Dedifferentiated amniotic fluid mesenchymal stem cell (primary cell): ENCODE results near the gene LRG1.

Source experiments
- DNase-seq: peaks from one replicate; pipeline ENCODE4 v3.0.0-alpha.2; 2016; ENCODE audit errors: extremely low spot score

The LRG1 gene

DNA sequence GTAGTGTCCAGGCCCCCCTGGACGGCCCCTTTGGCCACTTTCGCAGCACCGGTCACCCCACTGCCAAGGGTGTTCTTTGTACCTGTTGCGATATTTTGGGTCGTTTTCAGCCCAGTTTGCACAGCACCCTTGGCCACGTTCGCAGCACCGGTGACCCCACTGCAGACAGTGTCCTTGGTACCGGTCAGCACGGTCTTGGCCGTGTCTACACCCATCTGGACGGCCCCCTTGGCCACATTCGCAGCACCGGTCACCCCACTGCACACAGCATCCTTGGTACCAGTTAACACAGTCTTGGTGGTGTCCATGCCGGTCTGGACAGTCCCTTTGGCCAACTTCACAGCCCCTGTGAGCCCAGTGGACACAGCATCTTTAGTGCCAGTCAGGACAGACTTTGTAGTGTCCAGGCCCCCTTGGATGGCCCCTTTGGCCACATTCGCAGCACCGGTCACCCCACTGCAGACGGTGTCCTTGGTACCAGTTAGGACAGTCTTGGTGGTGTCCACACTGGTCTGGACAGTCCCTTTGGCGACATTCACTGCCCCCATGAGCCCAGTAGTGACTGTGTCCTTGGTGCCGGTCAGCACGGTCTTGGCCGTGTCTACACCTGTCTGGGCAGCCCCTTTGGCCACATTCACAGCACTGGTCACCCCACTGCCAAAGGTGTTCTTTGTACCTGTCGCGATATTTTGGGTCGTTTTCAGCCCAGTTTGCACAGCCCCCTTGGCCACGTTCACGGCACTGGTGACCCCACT lies 28.4 kb downstream of the LRG1 start:
- DNase-seq: no peak

DNA sequence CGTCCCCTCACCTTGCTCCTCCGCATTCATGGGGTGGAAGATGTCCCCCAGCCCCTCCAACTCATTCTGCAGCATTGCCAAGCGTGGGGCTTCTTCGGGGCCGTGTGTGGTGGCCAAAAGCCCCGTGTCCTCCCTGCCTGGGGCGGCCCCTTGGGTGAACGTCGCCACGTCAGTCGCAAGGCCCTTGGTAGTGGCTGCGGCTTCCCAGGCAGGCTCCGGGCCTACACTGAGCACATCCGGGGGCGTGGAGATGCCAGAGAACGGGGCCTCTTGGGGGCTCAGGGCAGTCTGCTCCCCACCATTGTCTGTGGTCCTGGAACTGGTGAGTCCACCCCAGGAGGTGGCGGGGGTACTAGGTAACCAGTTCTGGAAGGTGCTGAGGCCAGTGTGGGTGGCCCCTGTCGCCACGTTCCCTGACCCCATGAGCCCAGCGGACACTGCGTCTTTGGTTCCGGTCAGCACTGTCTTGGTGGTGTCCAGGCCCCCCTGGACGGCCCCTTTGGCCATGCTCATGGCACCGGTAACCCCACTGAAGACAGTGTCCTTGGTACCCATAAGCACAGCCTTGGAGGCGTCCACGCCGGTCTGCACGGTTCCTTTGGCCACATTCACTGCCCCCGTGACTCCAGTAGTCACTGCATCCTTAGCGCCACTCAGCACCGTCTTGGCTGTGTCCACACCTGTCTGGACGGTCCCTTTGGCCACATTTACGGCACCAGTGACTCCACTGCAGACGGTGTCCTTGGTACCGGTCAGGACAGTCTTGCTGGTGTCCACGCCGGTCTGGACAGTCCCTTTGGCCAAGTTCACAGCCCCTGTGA lies 29.2 kb downstream of the LRG1 start:
- DNase-seq: no peak

DNA sequence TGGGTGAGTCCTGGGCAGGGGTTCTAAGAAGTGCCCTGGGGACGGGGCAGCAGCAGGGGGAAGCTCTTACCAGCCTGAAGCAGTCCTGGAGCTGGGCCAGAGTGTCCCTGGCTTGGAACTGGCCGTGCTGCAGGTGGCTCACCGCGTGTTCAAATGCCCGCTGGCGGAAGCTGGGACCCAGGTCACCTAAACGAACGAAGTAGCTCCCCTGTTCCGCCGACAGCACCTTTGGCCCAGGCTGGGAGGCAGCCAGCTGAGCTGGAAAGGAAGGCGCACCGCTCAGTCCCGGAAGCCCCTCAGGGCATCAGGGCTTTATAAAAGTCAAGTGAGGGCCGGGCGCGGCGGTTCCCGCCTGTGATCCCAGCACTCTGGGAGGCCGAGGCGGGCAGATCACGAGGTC lies 31.1 kb downstream of the LRG1 start:
- no peak for DNase-seq

DNA sequence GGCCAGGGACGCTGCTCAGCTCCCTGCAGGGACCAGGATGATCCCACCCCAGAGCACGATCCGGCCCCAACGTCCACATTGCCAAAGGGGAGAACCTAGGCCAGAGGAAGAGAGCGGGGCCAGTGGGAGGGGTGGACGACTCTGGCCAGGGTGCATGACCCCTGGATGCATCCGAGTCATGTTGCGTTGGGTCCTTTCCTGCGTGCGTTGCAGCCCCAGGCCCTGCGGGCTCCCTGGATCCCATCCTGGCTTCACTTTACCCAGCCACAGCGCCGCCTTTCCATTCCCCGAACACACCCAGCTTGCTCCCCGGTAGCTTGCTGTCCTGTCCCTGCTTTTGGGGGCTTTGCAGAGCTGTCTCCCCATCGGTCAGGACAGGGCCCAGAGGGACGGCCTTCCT lies 32.0 kb downstream of the LRG1 start:
- no peak for DNase-seq

DNA sequence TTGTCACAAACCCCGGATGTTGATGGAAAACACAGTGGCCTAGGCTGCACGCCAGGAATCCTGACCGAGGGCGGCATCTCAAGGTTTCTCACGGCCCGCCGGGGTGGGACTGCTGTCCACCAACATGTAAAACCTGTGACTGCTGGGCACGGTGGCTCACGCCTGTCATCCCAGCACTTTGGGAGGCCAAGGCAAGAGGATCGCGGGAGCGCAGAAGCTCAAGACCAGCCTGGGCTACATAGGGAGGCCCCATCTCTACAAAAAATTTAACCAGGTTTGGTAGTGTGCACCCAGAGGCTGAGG lies 32.7 kb downstream of the LRG1 start:
- no peak for DNase-seq

DNA sequence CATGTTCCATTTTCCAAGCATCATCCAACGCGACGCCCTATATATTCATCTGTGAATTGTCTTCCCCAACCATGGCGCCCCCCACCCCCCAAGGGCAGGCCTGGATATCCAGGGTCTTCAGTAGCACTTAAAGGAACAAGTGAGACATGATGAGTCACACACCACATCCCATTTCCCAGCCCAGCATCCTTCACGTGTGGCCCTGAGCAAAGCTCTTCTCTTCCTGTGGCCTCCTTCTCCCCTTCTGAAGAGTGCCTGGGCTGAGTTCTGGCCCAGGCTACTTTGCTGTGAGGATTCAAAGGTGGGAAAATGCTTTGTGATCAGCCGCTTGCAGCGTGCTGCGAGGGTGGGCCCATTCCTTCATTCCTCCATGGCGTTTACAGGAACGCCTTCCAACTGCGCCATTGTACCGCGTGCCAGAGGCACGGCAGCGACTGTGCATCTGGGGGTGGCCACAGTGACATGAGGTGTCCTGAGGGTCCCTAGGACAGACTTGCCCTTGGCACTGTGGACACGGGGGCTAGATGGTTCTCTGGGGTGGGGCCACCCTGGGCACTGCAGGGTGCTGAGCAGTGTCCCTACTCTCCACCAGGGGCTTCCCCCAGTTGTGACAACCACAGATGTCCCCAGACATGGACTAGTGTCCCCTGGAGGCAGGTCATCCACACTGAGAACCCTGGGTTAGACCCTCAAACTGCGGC lies 33.2 kb downstream of the LRG1 start:
- no peak for DNase-seq

DNA sequence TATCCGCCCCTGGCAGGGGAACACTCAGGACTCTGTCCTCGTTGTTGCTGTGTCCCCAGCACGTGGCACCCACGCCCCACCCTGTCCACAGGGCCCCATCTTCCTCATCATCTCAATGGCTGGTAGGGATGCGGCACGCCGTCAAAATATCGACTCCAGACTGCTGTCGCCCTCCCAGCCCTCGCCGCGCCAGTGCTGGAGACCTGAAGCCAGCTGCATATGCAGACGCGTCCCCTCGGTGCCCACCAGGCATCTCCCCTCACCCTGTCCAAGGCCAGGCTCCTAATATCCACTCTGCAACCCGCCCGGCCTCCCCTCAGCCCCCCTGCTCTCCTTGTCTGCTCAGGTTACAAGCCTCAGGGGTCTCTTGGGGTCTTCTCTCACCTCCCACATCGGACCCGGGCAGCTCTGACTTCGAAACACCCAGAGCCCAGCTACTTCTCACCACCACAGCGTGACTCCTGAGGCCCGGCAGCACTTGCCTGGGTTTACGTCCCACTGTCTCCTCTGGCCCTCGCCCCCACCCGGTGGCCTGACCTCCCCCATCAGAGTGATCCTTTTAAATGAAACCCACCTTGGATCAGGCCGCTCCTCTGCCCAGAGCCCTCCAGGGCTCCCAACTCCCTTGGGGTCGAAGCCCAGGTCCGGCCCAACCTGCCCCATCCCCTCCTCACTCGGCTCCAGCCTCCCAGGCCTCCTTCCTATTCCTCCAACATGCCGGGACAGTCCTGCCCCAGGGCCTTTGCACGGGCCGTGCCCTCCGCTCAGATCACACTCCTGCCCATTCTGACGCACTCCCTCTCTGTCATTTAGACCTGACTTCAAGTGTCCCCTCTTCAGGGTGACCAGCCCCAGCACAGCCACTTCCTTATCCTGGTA lies 34.0 kb downstream of the LRG1 start:
- DNase-seq: no peak

DNA sequence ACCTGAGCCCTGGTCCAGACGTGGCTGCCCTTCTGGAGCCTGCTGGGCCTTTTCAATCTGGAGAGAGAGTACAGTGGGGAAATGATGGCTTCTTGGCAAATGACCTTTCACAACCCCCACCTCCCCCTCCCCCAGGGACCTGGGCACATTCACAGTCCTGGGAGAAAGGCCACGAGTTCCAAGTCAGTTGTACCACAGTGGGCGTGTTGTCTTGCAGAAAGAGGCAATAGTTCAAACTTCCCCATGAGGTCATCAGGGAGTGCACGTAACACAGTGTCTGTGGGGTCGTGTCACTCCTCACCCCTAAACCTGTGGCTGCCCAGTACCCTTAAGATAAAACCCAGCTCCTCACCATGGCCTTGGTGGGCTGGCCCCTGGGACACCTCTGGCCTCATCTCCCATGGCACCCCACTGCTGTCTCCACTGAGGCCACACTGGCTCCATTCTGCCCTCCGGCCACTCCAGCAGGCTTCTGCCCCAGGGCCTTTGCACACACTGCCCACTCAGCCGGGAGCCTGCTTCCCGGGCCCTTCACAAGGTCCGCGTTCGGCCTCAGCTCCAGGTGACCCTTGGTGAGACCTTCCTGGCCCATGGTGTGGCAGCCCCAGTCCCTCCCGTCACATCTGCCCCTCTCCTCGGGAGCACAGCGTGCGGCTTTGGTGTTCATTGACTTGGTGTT lies 34.8 kb downstream of the LRG1 start:
- DNase-seq: no peak

DNA sequence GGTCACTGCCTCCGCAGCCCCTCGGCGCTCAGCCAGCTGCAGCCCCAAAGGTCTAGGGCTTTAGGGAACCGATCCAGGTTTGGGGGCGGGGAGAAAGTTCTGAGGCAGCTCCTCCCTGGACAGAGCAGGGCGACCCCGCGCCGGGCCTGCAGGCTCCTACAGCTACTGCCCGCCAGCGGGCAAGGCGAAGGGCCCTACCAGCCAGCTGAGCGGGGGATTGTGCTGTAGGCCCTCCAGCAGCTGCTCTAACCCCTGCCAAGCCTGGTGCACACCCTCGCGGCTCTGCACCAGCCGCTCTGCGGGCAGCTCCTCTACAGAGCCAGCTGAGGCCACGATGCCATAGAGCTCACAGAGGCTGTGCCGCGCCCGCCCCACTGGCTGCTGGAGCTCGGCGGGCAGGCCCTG lies 35.5 kb downstream of the LRG1 start:
- DNase-seq: no peak

DNA sequence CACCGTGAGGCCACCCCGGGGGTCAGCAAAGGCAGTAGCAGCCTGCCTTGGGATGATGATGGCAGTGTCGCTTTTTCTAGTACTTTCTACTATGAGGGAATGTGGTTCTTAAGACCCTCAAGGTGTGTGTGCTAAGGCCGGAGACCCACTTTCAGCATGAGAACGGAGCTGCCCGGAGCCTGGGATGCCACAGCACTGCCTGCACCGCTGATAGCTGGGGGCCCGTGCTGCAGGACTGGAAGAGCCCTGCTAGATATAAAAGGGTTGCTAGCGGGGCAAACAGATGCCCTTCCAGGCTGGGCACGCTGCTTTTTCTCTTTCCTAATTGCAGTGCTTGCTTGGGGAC lies 36.0 kb downstream of the LRG1 start:
- no peak for DNase-seq

DNA sequence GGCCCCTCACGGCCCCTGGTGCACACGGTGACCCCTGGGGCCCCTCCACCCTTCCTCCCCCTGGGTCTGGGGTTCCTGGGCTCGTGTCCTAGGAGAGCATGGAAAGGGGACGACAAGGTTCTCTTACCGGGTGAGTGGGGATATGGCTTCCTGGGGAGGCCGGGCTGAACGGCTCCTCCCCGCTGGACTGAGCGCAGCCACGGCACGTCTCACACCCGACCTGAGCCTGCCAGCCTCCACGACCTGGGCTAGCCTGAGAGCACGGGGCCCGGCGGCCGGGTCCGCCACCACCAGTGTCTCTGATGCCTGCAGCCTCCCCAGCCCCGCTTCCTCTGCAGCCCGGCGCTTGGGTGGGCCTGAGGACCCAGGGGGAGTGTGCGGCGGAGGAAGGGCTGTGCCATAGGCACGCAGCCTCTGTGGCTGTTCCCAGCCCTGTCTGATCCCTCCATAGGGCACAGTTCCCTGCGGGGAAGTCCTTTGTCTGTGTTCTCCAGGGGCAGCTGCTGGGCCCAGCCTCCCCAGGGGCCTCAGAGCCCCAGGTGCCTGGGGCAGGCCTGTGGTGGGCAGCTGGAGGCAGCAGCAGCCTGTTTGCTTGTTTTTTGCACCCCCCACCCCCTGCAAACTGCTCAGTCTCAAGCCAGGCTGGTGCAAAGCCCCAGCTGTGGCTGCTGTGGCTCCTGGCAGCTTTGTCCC lies 36.6 kb downstream of the LRG1 start:
- DNase-seq: no peak

DNA sequence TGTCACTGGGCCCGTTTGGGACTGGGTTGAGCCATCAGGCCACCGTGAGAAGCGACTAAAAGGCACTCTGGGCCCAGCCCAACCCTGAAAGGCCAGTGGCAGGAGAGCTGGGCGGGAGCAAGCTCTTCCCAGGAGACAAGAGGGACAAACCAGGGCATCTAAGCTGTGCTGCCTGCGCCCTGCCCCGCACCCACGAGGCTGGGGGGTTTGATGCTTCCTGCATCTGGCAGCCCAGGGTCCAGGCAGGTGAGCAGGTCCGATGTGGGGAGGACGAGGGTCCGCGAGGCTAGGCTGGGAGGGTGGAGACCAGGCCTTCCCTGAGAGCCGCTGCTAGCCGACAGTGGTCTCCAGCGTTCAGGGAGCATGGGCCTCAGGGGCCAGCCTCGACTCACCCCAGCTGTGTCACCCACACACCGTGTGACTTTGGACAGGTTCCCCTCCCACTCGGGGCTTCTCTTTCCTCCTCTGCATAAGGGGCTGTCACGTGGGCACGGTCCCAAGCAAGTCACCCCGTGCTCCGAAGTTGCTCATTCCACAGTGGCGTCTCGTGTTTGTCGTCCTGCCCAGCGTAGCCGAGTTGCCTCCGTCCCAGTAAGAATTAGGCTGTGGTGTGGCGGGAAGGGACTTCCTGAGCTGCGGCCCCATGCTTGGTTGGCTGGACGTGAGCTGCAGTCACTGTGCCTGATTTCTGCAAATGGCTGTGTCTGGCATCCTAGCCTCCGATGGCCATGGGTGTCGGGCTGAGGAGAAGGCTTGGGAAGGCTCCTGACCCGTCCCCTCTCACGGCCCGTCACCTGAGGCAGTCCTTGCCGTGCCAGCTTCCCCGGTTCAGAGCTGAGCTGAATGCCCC lies 37.3 kb downstream of the LRG1 start:
- no peak for DNase-seq

DNA sequence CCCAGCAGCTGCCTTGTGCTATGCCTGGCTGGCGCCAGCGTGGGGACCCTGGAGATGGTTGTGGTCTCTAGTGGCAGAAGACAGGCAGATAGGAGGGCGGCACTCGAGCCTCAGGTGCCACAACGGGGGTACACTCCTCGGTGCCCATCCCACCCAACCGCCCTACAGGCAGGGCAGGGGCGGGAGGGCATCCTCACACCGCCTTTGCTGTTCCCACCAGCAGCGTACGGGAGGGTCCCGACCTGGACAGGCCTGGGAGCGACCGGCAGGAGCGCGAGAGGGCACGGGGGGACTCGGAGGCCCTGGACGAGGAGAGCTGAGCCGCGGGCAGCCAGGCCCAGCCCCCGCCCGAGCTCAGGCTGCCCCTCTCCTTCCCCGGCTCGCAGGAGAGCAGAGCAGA lies 38.1 kb downstream of the LRG1 start:
- DNase-seq: no peak

DNA sequence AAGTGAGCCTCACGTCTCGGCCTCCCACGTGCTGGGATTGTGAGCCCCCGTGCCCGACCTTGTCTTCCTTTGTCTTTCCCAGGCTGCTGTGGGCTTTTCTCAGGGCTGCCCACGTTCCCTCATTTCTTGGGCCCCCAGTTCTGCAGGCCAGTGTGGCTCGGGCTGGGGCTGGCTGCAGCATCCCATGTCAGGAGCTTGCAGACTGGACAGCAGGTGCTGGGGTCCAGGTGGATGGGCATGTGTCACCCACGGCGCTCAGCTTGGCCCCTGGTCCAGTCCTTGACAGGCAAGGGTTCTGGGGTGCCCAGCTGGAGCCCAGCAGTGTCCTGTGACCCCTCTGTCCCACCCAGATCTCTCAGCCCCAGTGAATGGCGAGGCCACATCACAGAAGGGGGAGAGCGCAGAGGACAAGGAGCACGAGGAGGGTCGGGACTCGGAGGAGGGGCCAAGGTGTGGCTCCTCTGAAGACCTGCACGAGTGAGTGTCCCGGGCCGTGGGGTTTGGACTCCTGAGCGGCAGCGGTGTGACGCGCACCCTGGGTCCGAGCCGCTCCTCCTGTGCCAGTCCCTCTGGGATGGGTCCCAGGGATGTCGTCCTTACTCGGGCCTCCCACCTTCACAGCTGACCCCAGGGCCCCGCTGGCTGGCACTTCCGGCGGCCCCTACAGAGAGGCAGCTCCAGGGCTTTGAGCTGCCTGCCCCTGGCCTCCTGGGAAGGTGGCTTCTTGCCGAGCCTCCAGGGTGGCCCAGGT lies 38.8 kb downstream of the LRG1 start:
- DNase-seq: no peak

DNA sequence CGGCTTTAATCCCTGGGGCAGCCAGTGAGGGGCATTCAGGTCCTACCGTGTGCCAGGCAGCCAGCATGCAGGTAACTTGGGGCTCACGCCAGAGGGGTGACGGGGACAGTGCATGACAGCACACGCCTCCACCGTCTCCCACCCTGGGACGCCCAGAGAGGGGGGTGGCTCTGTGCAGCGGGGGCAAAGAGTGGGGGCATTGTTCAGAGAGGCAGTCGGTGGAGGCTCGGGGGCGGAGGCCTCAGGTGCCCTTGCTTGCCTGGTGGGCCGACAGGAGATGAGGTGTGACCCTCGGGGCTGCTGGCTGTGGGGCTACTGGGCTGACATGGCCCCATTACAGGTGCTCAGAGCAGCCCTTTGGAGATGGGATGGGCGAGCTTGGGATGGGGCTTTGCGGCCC lies 40.0 kb downstream of the LRG1 start:
- no peak for DNase-seq

DNA sequence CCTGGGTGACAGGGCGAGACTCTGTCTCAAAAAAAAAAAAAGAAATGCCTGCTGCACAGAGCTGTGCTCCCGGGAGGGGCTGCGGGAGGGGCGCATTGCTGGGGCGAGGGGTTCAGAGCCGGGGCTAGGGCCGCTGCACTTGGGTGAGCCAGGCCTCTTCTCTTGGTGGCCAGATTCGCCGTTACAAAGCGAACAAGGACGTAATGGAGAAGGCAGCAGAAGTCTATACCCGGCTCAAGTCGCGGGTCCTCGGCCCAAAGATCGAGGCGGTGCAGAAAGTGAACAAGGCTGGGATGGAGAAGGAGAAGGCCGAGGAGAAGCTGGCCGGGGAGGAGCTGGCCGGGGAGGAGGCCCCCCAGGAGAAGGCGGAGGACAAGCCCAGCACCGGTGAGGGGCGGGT lies 40.5 kb downstream of the LRG1 start:
- no peak for DNase-seq

DNA sequence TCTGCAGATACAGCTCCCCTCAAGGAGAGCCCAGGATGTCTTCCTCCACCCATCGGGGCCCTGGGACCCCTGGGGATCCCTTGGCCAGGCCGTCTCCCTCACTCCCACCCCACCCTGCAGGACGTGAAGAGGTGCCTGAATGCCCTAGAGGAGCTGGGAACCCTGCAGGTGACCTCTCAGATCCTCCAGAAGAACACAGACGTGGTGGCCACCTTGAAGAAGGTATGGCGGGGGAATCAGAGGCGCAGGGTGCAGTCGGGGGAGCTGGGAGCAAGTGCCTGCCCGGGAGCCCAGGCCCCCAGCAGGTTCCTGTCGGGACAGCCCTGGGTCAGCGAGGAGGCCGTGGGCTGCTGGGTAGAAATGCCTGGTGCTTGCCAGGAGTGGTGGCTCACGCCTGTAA lies 41.1 kb downstream of the LRG1 start:
- no peak for DNase-seq

DNA sequence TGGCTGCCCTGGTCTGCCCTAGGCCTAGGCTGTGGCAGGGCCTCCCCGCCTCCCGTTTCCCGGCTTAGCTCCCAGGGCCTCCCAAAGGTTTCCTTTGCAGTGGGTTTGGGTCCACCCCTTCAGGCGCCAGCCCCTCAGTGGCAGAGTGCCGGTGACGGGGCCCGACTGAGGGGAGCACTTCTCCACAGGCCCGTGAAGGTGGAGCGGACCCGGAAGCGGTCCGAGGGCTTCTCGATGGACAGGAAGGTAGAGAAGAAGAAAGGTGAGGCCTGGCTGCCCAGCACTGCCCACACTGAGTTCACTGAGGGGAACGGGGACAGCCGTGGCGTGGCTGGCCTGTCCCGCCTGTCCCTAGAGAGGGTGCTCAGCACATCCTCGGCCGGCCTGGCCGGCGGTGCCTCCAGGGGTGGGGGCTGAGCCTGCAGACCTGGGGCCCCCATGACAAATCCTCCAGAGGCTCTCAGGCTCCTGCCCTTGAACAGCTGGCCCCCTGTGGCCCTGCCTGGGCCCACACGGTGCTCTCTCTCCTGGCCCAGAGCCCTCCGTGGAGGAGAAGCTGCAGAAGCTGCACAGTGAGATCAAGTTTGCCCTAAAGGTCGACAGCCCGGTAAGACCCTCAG lies 42.0 kb downstream of the LRG1 start:
- DNase-seq: no peak

DNA sequence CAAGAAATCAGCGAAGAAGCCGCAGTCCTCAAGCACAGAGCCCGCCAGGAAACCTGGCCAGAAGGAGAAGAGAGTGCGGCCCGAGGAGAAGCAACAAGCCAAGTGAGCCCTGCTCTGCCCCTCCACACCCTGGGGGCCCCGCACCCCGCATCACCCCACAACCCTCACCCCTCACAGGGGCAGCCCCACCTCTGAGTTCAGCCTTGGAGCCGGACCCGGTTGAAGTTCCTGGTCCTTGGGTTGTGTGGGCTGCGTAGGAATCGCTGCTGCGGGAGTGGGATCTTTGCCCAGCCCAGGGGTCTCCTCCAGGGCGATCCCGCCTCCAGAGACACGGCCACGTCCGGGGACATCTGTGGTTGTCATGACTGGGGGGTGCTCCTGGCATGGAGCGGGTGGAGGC lies 43.5 kb downstream of the LRG1 start:
- DNase-seq: no peak
